IMR-90 (cell line): ENCODE results near the gene CPB1. TPM values are rescaled to one million over a fixed set of nuclear protein-coding genes. Genes with fewer than 3 reads are reported as not detected.

ENCODE experiments used
- ATAC-seq: fragments of 200-7000 bp; cut with Tn5 transposase; 2 replicates; pipeline ENCODE4 v1.9.1; 2020; ENCODE audit warnings: low read depth, mild to moderate bottlenecking, moderate library complexity
- BruUV-seq: library from RNA; stranded (reverse); fragments of 400-500 nt; replicated peaks from 2 replicates; lab custom pipeline; 2021; lab: Mats Ljungman, UMichigan
- CTCF ChIA-PET: fragments of 300-600 bp; formaldehyde crosslinking; extraction: SDS; loops from one replicate; lab custom pipeline; 2021; ENCODE audit warnings: antibody characterized with exemption; lab: Yijun Ruan, JAX
- POLR2A ChIA-PET: fragments of 300-600 bp; sonication (Branson Sonifier 250); formaldehyde crosslinking; loops from one replicate; lab custom pipeline; 2022; ENCODE audit warnings: antibody characterized with exemption; ENCODE audit not compliant: unreplicated experiment; lab: Charles Lee
- DNase-seq: peaks from one replicate; pipeline ENCODE4 v3.0.0; 2013
- H2AFZ ChIP-seq: replicated peaks from 2 replicates; pipeline ENCODE3; 2013; ENCODE audit warnings: low read length, mild to moderate bottlenecking; ENCODE audit not compliant: poor library complexity
- H2AK5ac ChIP-seq: 2 replicates; pipeline ENCODE4 v1.6.1; 2013; ENCODE audit warnings: low read depth, low read length, inconsistent platforms
- H2AK9ac ChIP-seq: replicated peaks from 2 replicates; pipeline ENCODE3; 2013; ENCODE audit warnings: mild to moderate bottlenecking, low read depth, low read length, moderate library complexity; ENCODE audit not compliant: poor library complexity
- H2BK120ac ChIP-seq: 2 replicates; pipeline ENCODE4 v1.6.1; 2013; ENCODE audit warnings: low read depth, low read length, inconsistent platforms
- H2BK15ac ChIP-seq: 3 replicates; pipeline ENCODE4 v1.6.1; 2013; ENCODE audit warnings: low read depth, low read length, inconsistent platforms
- H2BK20ac ChIP-seq: 2 replicates; pipeline ENCODE4 v1.6.1; 2013; ENCODE audit warnings: low read depth, mild to moderate bottlenecking, inconsistent platforms, low read length, moderate library complexity
- H2BK5ac ChIP-seq: 2 replicates; pipeline ENCODE4 v1.6.1; 2013; ENCODE audit warnings: mild to moderate bottlenecking, low read depth, low read length, inconsistent platforms; ENCODE audit not compliant: poor library complexity, severe bottlenecking
- H3K14ac ChIP-seq: replicated peaks from 2 replicates; pipeline ENCODE4 v1.6.1; 2013; ENCODE audit warnings: low read depth, low read length, inconsistent platforms
- H3K18ac ChIP-seq: 2 replicates; pipeline ENCODE4 v1.6.1; 2013; ENCODE audit warnings: low read depth, low read length, control low read depth
- H3K23ac ChIP-seq: 2 replicates; pipeline ENCODE4 v1.6.1; 2013; ENCODE audit warnings: low read depth, low read length, inconsistent platforms
- H3K27ac ChIP-seq: 2 replicates; pipeline ENCODE4 v1.5.1; 2013; ENCODE audit warnings: mild to moderate bottlenecking, control low read depth, low read length; ENCODE audit not compliant: insufficient read depth
- H3K27me3 ChIP-seq: 2 replicates; pipeline ENCODE4 v1.6.1; 2013; ENCODE audit warnings: low read length; ENCODE audit not compliant: control insufficient read depth, insufficient read depth
- H3K36me3 ChIP-seq: 2 replicates; pipeline ENCODE4 v1.6.1; 2013; ENCODE audit warnings: low read length, mixed read lengths; ENCODE audit not compliant: control insufficient read depth, insufficient read depth
- H3K4ac ChIP-seq: 2 replicates; pipeline ENCODE4 v1.6.1; 2013; ENCODE audit warnings: low read depth, low read length, inconsistent platforms
- H3K4me1 ChIP-seq: 2 replicates; pipeline ENCODE4 v1.6.1; 2013; ENCODE audit warnings: low read length, mixed read lengths; ENCODE audit not compliant: control insufficient read depth, insufficient read depth
- H3K4me2 ChIP-seq: 2 replicates; pipeline ENCODE4 v1.6.1; 2013; ENCODE audit warnings: low read depth, mild to moderate bottlenecking, control low read depth, low read length, moderate library complexity
- H3K4me3 ChIP-seq: 2 replicates; pipeline ENCODE4 v1.5.1; 2013; ENCODE audit warnings: low read depth, mild to moderate bottlenecking, control low read depth, low read length, moderate library complexity; ENCODE audit not compliant: insufficient read depth
- H3K56ac ChIP-seq: 2 replicates; pipeline ENCODE4 v1.6.1; 2013; ENCODE audit warnings: low read length, inconsistent platforms; ENCODE audit not compliant: insufficient read depth; ENCODE audit errors: extremely low read depth
- H3K79me1 ChIP-seq, 2 experiments: 2 replicates each; pipeline ENCODE4 v1.6.1; 2013; ENCODE audit warnings: low read length in 2 of 2, inconsistent platforms in 1 of 2, low read depth in 1 of 2
- H3K9ac ChIP-seq: 2 replicates; pipeline ENCODE4 v1.6.1; 2013; ENCODE audit warnings: low read depth, low read length, control low read depth
- H3K9me1 ChIP-seq: 2 replicates; pipeline ENCODE4 v1.6.1; 2013; ENCODE audit warnings: low read length, inconsistent platforms; ENCODE audit not compliant: insufficient read depth
- H3K9me3 ChIP-seq: 2 replicates; pipeline ENCODE4 v1.6.1; 2013; ENCODE audit warnings: low read length; ENCODE audit not compliant: control insufficient read depth, insufficient read depth
- H4K20me1 ChIP-seq: 2 replicates; pipeline ENCODE4 v1.6.1; 2013; ENCODE audit warnings: low read length, inconsistent platforms; ENCODE audit not compliant: insufficient read depth
- H4K5ac ChIP-seq: 2 replicates; pipeline ENCODE4 v1.6.1; 2013; ENCODE audit warnings: mild to moderate bottlenecking, low read depth, low read length, control low read depth
- H4K8ac ChIP-seq, 2 experiments: 2 replicates each; pipeline ENCODE4 v1.6.1; 2013; ENCODE audit warnings: low read depth in 2 of 2, low read length in 2 of 2, control low read depth in 1 of 2, inconsistent platforms in 1 of 2
- H4K91ac ChIP-seq: 2 replicates; pipeline ENCODE4 v1.6.1; 2013; ENCODE audit warnings: low read depth, low read length, inconsistent platforms; ENCODE audit not compliant: insufficient read depth
- BHLHE40 ChIP-seq: fragments of 150-350 bp; IDR thresholded peaks from 2 replicates; pipeline ENCODE4 v1.6.1; 2016; ENCODE audit warnings: mild to moderate bottlenecking, low read depth, low read length
- POLR2A ChIP-seq: IDR thresholded peaks from 2 replicates; pipeline ENCODE4 v1.6.1; 2012; ENCODE audit warnings: mild to moderate bottlenecking, low read depth, low read length
- WGBS, 2 experiments: methylation state at CpG; one replicate each; pipeline versions ENCODE4 v1.1.5 to v1.1.7; 2013; ENCODE audit warnings: missing lambda C conversion rate in 2 of 2; ENCODE audit not compliant: insufficient read length in 1 of 2; ENCODE audit errors: extremely low coverage in 2 of 2; 5-methylcytosine and 5-hydroxymethylcytosine counted together
- dilution Hi-C: fragments of 300-500 bp; cut with HindIII; formaldehyde crosslinking; loops from one replicate; pipeline ENCODE4 v1.14.3; 2018; ENCODE audit warnings: low sequenced_read_pairs; ENCODE audit not compliant: unreplicated experiment
- in situ Hi-C: fragments of 300-500 bp; cut with MboI; formaldehyde crosslinking; loops from 3 replicates; pipeline ENCODE4 v1.14.3; 2019; ENCODE audit warnings: low sequenced_read_pairs, inconsistent platforms, mixed read lengths
- intact Hi-C: fragments of 100-400 bp; cut with micrococcal nuclease; formaldehyde crosslinking; loops from 2 replicates; pipeline ENCODE4 v1.10.0; 2022
- polyA plus RNA-seq, 3 experiments: library from polyadenylated mRNA; depleted of rRNA; stranded (reverse); fragments of >200 nt; gene quantifications; 2 replicates each; pipeline ENCODE4 v1.2.3, GENCODE V29; 2012; ENCODE audit warnings: low replicate concordance in 1 of 3
- total RNA-seq: library from RNA; depleted of rRNA; stranded (reverse); fragments of >200 nt; gene quantifications from 2 replicates; pipeline ENCODE4 v1.2.3, GENCODE V29; 2012
- TF ChIP-seq, protein P1 (sequence below): fragments of 150-350 bp; IDR thresholded peaks from 2 replicates; pipeline ENCODE4 v1.6.1; 2016; ENCODE audit warnings: low read depth, mild to moderate bottlenecking, low read length, moderate library complexity, borderline replicate concordance
- TF ChIP-seq, protein P2 (sequence below): fragments of 150-350 bp; IDR thresholded peaks from 2 replicates; pipeline ENCODE4 v1.6.1; 2017; ENCODE audit warnings: mild to moderate bottlenecking, antibody characterized with exemption, low read length, low read depth

CPB1 gene
- total and polyA plus RNA-seq, 2 of the 4 experiments (the other 2 are of a cell fraction): not detected

DNA sequence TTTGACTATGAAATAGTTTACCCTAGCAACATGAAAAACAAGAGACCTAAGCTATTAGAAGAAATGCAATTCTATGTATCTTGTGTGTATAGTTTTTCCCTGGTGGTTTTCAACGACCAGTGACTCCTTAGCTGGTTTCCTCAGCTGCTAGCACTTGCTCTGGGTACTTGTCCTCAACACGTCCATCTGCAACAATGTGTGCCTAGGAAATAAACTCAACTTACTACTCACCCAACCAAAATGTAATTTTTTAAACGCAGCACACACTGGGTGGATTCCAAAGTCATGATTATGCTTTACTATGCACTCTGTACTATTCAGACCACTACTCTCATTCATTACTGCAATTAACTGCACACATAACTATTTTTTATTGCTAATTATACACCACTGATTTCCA lies 68.5 kb downstream of the CPB1 start:
- no peak overlapping the region for H4K5ac ChIP-seq
- H3K56ac ChIP-seq: 0 out of 2 replicates have a peak overlapping the region, but pooled peaks have one; percentile 40
- 0 out of 2 replicates have a peak overlapping the region, but pooled peaks have one; percentile 36 for H2BK120ac ChIP-seq
- no peak overlapping the region for H3K4me2 ChIP-seq
- H3K4me1 ChIP-seq: peaks cover 4% of the 10 kb centered on the region; the same call in 1 of the 2 replicates
- no peaks in the 10 kb centered on the region for H3K79me1 ChIP-seq
- BruUV-seq: no TSS peak
- no peaks in the 10 kb centered on the region for H3K9me3 ChIP-seq
- H3K4ac ChIP-seq: no peak overlapping the region
- 56% methylated on average over 2 of the region's 3 CpGs; no CpG with 5 or more reads in 1 of the 2 experiments for WGBS, 2 experiments
- H3K9me1 ChIP-seq: peaks cover 5% of the 10 kb centered on the region; the same call in 1 of the 2 replicates
- H3K27me3 ChIP-seq: no peaks in the 10 kb centered on the region
- intact Hi-C loops (no loop called here), in situ Hi-C loops (no loop called here), dilution Hi-C loops (no loop called here)
- H2BK20ac ChIP-seq: no peak overlapping the region
- TF ChIP-seq, protein P1, sequence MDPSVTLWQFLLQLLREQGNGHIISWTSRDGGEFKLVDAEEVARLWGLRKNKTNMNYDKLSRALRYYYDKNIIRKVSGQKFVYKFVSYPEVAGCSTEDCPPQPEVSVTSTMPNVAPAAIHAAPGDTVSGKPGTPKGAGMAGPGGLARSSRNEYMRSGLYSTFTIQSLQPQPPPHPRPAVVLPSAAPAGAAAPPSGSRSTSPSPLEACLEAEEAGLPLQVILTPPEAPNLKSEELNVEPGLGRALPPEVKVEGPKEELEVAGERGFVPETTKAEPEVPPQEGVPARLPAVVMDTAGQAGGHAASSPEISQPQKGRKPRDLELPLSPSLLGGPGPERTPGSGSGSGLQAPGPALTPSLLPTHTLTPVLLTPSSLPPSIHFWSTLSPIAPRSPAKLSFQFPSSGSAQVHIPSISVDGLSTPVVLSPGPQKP: no peak
- TF ChIP-seq, protein P2, sequence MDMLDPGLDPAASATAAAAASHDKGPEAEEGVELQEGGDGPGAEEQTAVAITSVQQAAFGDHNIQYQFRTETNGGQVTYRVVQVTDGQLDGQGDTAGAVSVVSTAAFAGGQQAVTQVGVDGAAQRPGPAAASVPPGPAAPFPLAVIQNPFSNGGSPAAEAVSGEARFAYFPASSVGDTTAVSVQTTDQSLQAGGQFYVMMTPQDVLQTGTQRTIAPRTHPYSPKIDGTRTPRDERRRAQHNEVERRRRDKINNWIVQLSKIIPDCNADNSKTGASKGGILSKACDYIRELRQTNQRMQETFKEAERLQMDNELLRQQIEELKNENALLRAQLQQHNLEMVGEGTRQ: no peak
- TF ChIP-seq POLR2A (no peak), BHLHE40 (no peak)
- H4K91ac ChIP-seq: no peak overlapping the region
- no peak overlapping the region for H3K27ac ChIP-seq
- no peak overlapping the region; a peak in 1 of 4 replicates for H4K8ac ChIP-seq
- H3K23ac ChIP-seq: no peak overlapping the region
- DNase-seq: peak; percentile 54
- H2BK15ac ChIP-seq: no peak overlapping the region
- POLR2A ChIA-PET: no interaction called here
- peak overlapping the region; percentile 1 for H2BK5ac ChIP-seq
- no peak overlapping the region for H2AK9ac ChIP-seq
- H3K14ac ChIP-seq: no peak overlapping the region
- no peaks in the 10 kb centered on the region for H4K20me1 ChIP-seq
- H2AFZ ChIP-seq: no peak overlapping the region
- no peak overlapping the region for H2AK5ac ChIP-seq
- no peaks in the 10 kb centered on the region for H3K36me3 ChIP-seq
- H3K4me3 ChIP-seq: no peak overlapping the region
- CTCF ChIA-PET: interaction anchor here (1.3 kb wide), 1 partner anchor 9 kb away, joined by 5 read pairs; no protein-coding TSS in a partner anchor
- H3K18ac ChIP-seq: no peak overlapping the region
- peak; percentile 77 for ATAC-seq
- H3K9ac ChIP-seq: no peak overlapping the region
